ENCODE results near the gene METTL25.

DNA sequence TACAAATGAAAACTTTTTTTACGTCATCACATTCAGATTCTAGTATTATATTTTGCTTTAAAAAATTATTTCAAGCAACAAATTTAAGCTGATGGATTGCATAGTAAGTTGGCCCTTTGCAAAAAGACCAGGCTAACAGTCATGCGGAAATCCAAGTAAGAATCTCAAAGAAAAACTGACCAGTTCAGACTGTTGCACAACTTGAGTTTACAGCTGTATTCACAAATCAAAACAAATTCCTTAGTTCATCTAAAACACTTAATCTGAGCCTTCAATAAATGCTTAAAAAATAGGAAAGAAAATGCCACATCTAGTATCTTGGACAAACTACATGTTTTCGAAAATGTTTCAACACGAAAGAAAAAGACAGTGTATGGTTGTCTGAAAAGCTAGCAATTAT is 989 bp upstream of the METTL25 start:
- TF ChIP-seq, protein P1, sequence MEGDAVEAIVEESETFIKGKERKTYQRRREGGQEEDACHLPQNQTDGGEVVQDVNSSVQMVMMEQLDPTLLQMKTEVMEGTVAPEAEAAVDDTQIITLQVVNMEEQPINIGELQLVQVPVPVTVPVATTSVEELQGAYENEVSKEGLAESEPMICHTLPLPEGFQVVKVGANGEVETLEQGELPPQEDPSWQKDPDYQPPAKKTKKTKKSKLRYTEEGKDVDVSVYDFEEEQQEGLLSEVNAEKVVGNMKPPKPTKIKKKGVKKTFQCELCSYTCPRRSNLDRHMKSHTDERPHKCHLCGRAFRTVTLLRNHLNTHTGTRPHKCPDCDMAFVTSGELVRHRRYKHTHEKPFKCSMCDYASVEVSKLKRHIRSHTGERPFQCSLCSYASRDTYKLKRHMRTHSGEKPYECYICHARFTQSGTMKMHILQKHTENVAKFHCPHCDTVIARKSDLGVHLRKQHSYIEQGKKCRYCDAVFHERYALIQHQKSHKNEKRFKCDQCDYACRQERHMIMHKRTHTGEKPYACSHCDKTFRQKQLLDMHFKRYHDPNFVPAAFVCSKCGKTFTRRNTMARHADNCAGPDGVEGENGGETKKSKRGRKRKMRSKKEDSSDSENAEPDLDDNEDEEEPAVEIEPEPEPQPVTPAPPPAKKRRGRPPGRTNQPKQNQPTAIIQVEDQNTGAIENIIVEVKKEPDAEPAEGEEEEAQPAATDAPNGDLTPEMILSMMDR (optimal IDR thresholded peaks at IDR 0.05 in 1 of 3, IDR thresholded peaks at IDR 0.05 in 1 of 3, conservative IDR thresholded peaks at IDR 0.05 in 1 of 3; ENCODE audit: extremely low read depth in 1 of 3, insufficient read depth in 2 of 3, low read length in 3 of 3): no peak
- no peak for TF ChIP-seq EZH2 (IDR thresholded peaks at IDR 0.05; ENCODE audit: low read length)
